Endothelial cell (in vitro differentiated cells): ENCODE measurements around the gene NOL9. TPM values are rescaled to one million over a fixed set of nuclear protein-coding genes. Genes with fewer than 3 reads are reported as not detected.

Experiments
- DNase-seq: peaks from one replicate; pipeline ENCODE4 v3.0.0; 2021; ENCODE audit warnings: low spot score
- H3K27ac Mint-ChIP-seq: one replicate; pipeline ENCODE4 v1.8.0; 2021; ENCODE audit warnings: mixed read lengths, inconsistent platforms; ENCODE audit not compliant: unreplicated experiment
- H3K27me3 Mint-ChIP-seq: one replicate; pipeline ENCODE4 v1.8.0; 2021; ENCODE audit warnings: mild to moderate bottlenecking, moderate library complexity, mixed read lengths, inconsistent platforms; ENCODE audit not compliant: unreplicated experiment
- H3K36me3 Mint-ChIP-seq: one replicate; pipeline ENCODE4 v1.8.0; 2021; ENCODE audit warnings: mild to moderate bottlenecking, low read depth, mixed read lengths, inconsistent platforms; ENCODE audit not compliant: unreplicated experiment
- H3K4me1 Mint-ChIP-seq: one replicate; pipeline ENCODE4 v1.8.0; 2021; ENCODE audit warnings: mild to moderate bottlenecking, mixed read lengths, inconsistent platforms; ENCODE audit not compliant: unreplicated experiment
- H3K4me3 Mint-ChIP-seq: one replicate; pipeline ENCODE4 v1.8.0; 2021; ENCODE audit warnings: mild to moderate bottlenecking, mixed read lengths, inconsistent platforms; ENCODE audit not compliant: unreplicated experiment
- H3K9me3 Mint-ChIP-seq: one replicate; pipeline ENCODE4 v1.8.0; 2021; ENCODE audit warnings: mixed read lengths, inconsistent platforms; ENCODE audit not compliant: unreplicated experiment
- total RNA-seq: library from RNA; stranded (reverse); fragmentation: NEBNext Ultra II Directional; extraction: Animal tissue kit (Norgen Biotek cat#: 25700); gene quantifications from one replicate; pipeline ENCODE4 v1.2.1, GENCODE V29; 2021; ENCODE audit not compliant: unreplicated experiment
- TF ChIP-seq, protein P1 (sequence below): fragments of 200-600 bp; sonication (generic); IDR thresholded peaks from one replicate; pipeline ENCODE4 v1.5.0; 2021; ENCODE audit warnings: antibody characterized with exemption; ENCODE audit not compliant: unreplicated experiment

Gene NOL9
- total RNA-seq, 1 donor from 2014 or later, result 26.9 TPM

GRCh38 chr1:6515771-6516170 is 38.5 kb downstream of the NOL9 start:
- H3K27me3 Mint-ChIP-seq, result peaks cover 5% of the 10 kb centered on the region
- H3K27ac Mint-ChIP-seq, result no peak overlapping the region
- no peaks in the 10 kb centered on the region for H3K4me1 Mint-ChIP-seq
- no peaks in the 10 kb centered on the region for H3K9me3 Mint-ChIP-seq
- no peak for DNase-seq
- H3K36me3 Mint-ChIP-seq, result no peaks in the 10 kb centered on the region
- TF ChIP-seq, protein P1, sequence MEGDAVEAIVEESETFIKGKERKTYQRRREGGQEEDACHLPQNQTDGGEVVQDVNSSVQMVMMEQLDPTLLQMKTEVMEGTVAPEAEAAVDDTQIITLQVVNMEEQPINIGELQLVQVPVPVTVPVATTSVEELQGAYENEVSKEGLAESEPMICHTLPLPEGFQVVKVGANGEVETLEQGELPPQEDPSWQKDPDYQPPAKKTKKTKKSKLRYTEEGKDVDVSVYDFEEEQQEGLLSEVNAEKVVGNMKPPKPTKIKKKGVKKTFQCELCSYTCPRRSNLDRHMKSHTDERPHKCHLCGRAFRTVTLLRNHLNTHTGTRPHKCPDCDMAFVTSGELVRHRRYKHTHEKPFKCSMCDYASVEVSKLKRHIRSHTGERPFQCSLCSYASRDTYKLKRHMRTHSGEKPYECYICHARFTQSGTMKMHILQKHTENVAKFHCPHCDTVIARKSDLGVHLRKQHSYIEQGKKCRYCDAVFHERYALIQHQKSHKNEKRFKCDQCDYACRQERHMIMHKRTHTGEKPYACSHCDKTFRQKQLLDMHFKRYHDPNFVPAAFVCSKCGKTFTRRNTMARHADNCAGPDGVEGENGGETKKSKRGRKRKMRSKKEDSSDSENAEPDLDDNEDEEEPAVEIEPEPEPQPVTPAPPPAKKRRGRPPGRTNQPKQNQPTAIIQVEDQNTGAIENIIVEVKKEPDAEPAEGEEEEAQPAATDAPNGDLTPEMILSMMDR, result no peak
- H3K4me3 Mint-ChIP-seq, result no peak overlapping the region

GRCh38 chr1:6513320-6513801 is 41.0 kb downstream of the NOL9 start:
- H3K27ac Mint-ChIP-seq, result no peak overlapping the region
- DNase-seq, result no peak
- H3K4me3 Mint-ChIP-seq, result no peak overlapping the region
- TF ChIP-seq, protein P1, result no peak
- H3K4me1 Mint-ChIP-seq, result no peaks in the 10 kb centered on the region
- no peaks in the 10 kb centered on the region for H3K36me3 Mint-ChIP-seq
- H3K9me3 Mint-ChIP-seq, result no peaks in the 10 kb centered on the region
- peaks cover 3% of the 10 kb centered on the region for H3K27me3 Mint-ChIP-seq

DNA sequence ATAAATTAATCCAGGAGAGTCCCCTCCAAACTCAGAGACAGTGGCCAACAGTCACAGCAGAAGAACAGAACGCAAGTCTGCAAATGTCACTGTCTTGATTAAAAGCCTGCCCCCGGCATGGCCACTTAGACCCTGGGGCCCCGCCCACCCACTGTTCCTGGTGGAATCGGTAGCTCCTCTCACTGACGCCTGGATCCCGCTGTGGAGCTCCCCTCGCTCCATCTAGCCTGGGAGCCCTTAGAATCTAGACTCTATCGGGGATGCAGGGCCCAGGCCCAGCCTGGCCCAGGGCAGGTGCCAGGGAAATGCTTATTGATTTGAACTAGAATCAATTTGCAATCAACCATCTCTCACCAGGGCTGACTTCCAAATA is 41.4 kb downstream of the NOL9 start:
- Mint-ChIP-seq H3K36me3 (no peaks in the 10 kb centered on the region), H3K4me1 (no peaks in the 10 kb centered on the region), H3K27ac (no peak overlapping the region), H3K9me3 (no peaks in the 10 kb centered on the region), H3K27me3 (peaks cover 3% of the 10 kb centered on the region), H3K4me3 (no peak overlapping the region)
- TF ChIP-seq, protein P1, result no peak
- DNase-seq, result no peak

DNA sequence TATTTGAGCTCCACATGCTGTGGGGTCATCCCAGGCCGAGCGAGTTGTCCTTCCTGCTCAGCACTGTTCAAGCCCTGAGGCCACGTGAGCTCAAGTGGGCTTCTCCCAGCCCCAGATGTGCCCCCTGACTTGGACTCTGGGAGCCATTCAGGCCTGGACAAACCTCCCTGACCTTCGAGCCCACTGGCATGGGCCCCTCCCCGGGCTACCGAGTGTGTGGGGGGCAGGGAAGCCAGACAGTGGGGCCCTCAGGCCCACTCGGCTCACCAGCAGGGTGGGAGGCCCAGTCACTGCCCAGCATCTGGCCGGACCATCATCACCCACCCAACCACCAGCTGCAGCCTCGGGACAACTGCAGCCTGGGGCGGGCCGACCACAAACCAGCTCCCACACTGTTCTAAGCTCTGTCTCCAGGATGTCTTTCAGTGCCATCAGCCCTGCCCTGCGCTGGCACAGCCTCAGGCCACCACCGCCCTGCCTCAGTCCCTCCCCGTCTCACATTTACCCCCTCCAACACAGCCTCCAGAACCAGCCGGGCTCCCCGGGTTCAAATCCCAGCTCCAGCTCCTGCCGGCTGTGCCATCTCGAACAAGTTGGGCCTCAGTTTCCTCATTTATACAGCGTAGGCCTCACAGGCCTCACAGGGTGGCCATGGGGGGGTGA is 41.9 kb downstream of the NOL9 start:
- Mint-ChIP-seq H3K9me3 (no peaks in the 10 kb centered on the region), H3K27me3 (peaks cover 3% of the 10 kb centered on the region), H3K36me3 (no peaks in the 10 kb centered on the region), H3K4me3 (no peak overlapping the region), H3K27ac (no peak overlapping the region), H3K4me1 (no peaks in the 10 kb centered on the region)
- TF ChIP-seq, protein P1, result no peak
- DNase-seq, result no peak

DNA sequence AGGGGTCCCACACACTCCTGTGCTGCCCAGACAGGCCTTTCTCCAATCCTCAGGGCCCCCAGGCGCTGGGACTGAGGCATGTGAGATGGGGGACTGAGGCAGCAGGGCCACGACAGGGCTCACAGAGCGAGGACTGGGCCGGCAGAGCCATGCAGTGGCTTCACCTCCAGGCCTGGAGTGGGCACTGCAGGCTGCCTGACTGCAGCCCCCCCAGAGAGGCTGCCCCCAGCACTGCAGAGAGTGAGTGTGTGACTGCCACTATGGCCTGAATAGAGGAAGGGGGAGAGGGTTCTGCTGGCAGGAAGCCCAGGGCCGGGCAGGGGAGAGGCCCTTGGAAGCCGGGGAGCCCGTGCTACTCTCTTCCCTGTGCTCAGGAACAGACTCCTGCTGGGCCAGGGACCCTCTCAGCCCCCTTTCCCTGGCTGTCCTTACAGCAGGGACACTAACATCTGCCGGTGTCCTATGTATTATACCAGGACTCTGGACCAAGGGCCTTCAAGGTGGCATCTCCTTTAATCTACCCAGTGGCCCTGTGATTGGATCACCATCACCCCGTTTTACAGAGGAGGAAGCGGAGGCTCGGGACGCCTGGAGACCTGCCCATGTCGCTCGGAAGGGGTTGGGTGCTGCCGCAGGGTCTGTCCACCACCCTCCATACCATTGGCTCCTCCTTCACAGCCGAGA is 42.6 kb downstream of the NOL9 start:
- H3K27ac Mint-ChIP-seq, result no peak overlapping the region
- no peaks in the 10 kb centered on the region for H3K36me3 Mint-ChIP-seq
- TF ChIP-seq, protein P1, result no peak
- H3K27me3 Mint-ChIP-seq, result peaks cover 7% of the 10 kb centered on the region
- no peak overlapping the region for H3K4me3 Mint-ChIP-seq
- H3K9me3 Mint-ChIP-seq, result no peaks in the 10 kb centered on the region
- no peaks in the 10 kb centered on the region for H3K4me1 Mint-ChIP-seq
- no peak for DNase-seq
